Peyer's patch (tissue), 4 donors: ENCODE results near the gene POU2F3.

Experiments
- POLR2A ChIP-seq, 2 donors: fragments of 450-650 bp; IDR thresholded peaks; one replicate each; pipeline ENCODE4 v1.5.1; 2017; ENCODE audit warnings: antibody characterized with exemption in 2 of 2, mild to moderate bottlenecking in 2 of 2, moderate library complexity in 2 of 2
- TF ChIP-seq, protein P1 (sequence below), 6 experiments: fragments of 450-650 bp in 4 of 6; fragments of 200-600 bp in 2 of 6; sonication (generic) in 1 of 6; IDR thresholded peaks; one replicate each; pipeline ENCODE4 v1.5.1; 2017 to 2019; ENCODE audit warnings: antibody characterized with exemption in 6 of 6, mild to moderate bottlenecking in 3 of 6, moderate library complexity in 1 of 6

DNA sequence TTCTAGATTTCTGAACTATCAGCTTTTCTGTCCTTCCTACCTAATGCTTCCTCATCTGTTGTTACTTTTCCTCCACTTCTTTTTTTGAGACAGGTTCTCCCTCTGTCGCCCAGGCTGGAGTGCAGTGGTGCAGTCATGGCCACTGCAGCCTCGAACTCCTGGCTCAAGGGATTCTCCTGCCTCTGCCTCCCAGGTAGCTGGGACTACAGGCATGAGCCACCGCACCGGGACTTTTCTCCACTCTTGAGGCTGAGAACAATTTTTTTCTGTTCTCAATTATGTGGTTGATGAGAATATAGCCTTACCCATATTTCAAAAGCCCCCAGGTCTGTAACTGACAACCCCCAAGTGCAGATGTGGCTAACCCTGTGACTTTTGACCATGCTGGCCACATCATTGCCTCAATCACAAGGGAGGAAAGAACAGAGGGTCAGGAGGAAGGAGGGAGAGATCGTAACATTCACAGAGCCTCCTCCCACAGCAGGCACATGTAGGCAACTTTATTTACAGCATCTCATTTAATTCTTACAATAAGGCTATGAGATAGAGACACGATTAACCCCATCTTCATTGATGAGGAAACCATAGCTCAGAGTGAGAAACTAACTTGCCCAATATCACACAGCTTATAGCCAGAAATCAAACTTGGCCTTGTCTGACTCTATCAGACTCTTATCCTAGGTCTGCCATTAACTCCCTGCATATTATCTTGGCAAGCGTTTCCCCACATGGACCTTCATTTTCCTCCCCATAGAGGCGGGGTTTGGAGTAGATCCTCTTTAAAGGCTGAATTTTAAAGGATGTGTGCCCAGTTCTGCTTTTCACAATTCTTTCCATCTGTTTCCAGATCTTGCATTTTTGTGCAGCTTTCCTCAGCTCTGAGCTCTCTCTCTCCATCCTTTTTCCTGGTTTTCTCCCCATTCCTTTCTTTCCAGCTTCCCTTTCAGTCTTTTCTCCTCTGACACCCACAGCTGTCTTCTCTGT lies 9.6 kb downstream of the POU2F3 start:
- TF ChIP-seq POLR2A (IDR thresholded peaks at IDR 0.05) = no peak
- TF ChIP-seq, protein P1, sequence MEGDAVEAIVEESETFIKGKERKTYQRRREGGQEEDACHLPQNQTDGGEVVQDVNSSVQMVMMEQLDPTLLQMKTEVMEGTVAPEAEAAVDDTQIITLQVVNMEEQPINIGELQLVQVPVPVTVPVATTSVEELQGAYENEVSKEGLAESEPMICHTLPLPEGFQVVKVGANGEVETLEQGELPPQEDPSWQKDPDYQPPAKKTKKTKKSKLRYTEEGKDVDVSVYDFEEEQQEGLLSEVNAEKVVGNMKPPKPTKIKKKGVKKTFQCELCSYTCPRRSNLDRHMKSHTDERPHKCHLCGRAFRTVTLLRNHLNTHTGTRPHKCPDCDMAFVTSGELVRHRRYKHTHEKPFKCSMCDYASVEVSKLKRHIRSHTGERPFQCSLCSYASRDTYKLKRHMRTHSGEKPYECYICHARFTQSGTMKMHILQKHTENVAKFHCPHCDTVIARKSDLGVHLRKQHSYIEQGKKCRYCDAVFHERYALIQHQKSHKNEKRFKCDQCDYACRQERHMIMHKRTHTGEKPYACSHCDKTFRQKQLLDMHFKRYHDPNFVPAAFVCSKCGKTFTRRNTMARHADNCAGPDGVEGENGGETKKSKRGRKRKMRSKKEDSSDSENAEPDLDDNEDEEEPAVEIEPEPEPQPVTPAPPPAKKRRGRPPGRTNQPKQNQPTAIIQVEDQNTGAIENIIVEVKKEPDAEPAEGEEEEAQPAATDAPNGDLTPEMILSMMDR (IDR thresholded peaks at IDR 0.05) = no peak
